ENCODE data around the gene CD177.

DNA sequence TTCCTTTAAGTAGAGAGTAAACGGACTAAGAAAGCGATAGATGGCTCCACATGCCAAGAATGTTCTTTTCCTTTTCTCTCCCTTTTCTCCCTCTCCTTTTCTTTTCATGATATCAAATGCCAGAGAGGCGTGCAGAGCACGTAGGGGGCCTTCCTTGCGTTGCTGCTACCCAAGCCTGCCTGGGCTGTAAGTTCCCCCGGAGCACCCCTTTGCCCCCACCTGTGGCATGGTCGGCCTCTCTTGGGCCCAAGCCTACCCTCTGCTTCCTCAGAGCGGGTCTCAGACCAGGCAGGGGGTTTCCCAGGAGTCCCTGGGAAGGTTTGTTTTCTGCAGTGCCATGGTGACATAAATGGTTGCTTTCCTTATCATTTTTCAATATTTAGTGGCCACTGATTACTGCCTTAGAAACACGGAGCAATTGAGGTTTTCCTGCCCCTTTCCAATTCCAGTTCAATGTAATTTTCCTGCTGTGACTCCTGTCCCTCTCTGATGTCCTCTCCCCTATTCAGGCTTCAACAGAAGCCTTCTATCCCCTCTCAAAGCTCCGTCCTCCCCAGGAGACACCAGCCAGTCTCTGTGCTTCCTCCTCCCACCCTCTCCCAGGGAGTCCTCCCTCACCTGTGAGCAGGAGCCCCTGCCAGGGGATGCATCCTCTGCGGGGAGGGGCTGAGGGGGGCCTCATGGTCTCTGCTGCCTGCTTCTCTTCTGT is 22.6 kb upstream of the CD177 start:
- TF ChIP-seq, protein P1, sequence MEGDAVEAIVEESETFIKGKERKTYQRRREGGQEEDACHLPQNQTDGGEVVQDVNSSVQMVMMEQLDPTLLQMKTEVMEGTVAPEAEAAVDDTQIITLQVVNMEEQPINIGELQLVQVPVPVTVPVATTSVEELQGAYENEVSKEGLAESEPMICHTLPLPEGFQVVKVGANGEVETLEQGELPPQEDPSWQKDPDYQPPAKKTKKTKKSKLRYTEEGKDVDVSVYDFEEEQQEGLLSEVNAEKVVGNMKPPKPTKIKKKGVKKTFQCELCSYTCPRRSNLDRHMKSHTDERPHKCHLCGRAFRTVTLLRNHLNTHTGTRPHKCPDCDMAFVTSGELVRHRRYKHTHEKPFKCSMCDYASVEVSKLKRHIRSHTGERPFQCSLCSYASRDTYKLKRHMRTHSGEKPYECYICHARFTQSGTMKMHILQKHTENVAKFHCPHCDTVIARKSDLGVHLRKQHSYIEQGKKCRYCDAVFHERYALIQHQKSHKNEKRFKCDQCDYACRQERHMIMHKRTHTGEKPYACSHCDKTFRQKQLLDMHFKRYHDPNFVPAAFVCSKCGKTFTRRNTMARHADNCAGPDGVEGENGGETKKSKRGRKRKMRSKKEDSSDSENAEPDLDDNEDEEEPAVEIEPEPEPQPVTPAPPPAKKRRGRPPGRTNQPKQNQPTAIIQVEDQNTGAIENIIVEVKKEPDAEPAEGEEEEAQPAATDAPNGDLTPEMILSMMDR (IDR thresholded peaks at IDR 0.05), result no peak
- TF ChIP-seq EZH2 (IDR thresholded peaks at IDR 0.05), result no peak
- no peak for TF ChIP-seq EZH2phosphoT487 (IDR thresholded peaks at IDR 0.05)

Measured in neural progenitor cell (in vitro differentiated cells).